GM12878 (cell line): ENCODE measurements around the gene IKBIP. TPM values are rescaled to one million over a fixed set of nuclear protein-coding genes. Genes with fewer than 3 reads are reported as not detected.
"Not testable (repeated sequence)": the region's sequence is repeated elsewhere in the genome, so short reads cannot be mapped to it uniquely, and the experiment has no call there.

Source experiments
- ATAC-seq: fragments of 200-7000 bp; cut with Tn5 transposase; 3 replicates; pipeline ENCODE4 v1.9.1; 2020; ENCODE audit warnings: mild to moderate bottlenecking, moderate library complexity
- BruUV-seq: library from RNA; stranded (reverse); fragments of 400-500 nt; replicated peaks from 2 replicates; lab custom pipeline; 2021; lab: Mats Ljungman, UMichigan
- CTCF ChIA-PET: fragments of 300-600 bp; sonication (Branson Sonifier 250); formaldehyde crosslinking; extraction: SDS; loops from one replicate; lab custom pipeline; 2021; ENCODE audit warnings: inconsistent platforms; lab: Yijun Ruan, JAX
- POLR2A ChIA-PET: fragments of 350-600 bp; formaldehyde crosslinking; extraction: SDS; loops from one replicate; lab custom pipeline; 2021; ENCODE audit warnings: inconsistent platforms; lab: Charles Lee
- RAD21 ChIA-PET: fragments of 300-600 bp; sonication (Branson Sonifier 250); formaldehyde crosslinking; loops from one replicate; lab custom pipeline; 2023; ENCODE audit warnings: antibody characterized with exemption; ENCODE audit not compliant: unreplicated experiment; lab: Charles Lee
- SMC1A ChIA-PET: fragments of 300-600 bp; sonication (Branson Sonifier 250); formaldehyde crosslinking; loops from one replicate; lab custom pipeline; 2023; ENCODE audit not compliant: unreplicated experiment, uncharacterized antibody; lab: Charles Lee
- DNase-seq: peaks from one replicate; pipeline ENCODE4 v3.0.0-alpha.2; 2011; ENCODE audit warnings: low read depth, low spot score
- FAIRE-seq: peaks from 3 replicates; lab custom pipeline; 2011; peaks lifted over from hg19 to GRCh38; lab: Jason Lieb, UNC
- H2AFZ ChIP-seq: 2 replicates; pipeline ENCODE4 v1.6.0; 2011; ENCODE audit warnings: low read depth, low read length, control low read depth; ENCODE audit not compliant: control insufficient read depth
- H3K27ac ChIP-seq: 2 replicates; pipeline ENCODE4 v1.5.1; 2011; ENCODE audit warnings: control low read depth; ENCODE audit not compliant: control insufficient read depth, insufficient read depth
- H3K27me3 ChIP-seq, 2 experiments: replicated peaks in 1 of 2; 2 replicates each; pipeline versions ENCODE4 v1.6.0 to v1.6.1; 2011; ENCODE audit warnings: low read length in 1 of 2; ENCODE audit not compliant: control insufficient read depth in 2 of 2, insufficient read depth in 2 of 2
- H3K36me3 ChIP-seq, 2 experiments: 2 replicates each; pipeline ENCODE4 v1.5.1; 2011; ENCODE audit warnings: low read length in 1 of 2; ENCODE audit not compliant: control insufficient read depth in 2 of 2, insufficient read depth in 2 of 2
- H3K4me1 ChIP-seq: 2 replicates; pipeline ENCODE4 v1.6.1; 2011; ENCODE audit warnings: mild to moderate bottlenecking, low read length, moderate library complexity, mixed read lengths; ENCODE audit not compliant: control insufficient read depth, insufficient read depth
- H3K4me2 ChIP-seq: 2 replicates; pipeline ENCODE4 v1.6.0; 2011; ENCODE audit warnings: control low read depth; ENCODE audit not compliant: control insufficient read depth, insufficient read depth
- H3K4me3 ChIP-seq: fragments of 200-600 bp; sonication (generic); 2 replicates; pipeline ENCODE4 v1.5.1; 2016
- H3K79me2 ChIP-seq: 2 replicates; pipeline ENCODE4 v1.6.0; 2011; ENCODE audit warnings: low read length; ENCODE audit not compliant: control insufficient read depth, insufficient read depth
- H3K9ac ChIP-seq: 2 replicates; pipeline ENCODE4 v1.8.0; 2011; ENCODE audit warnings: low read length, control low read depth, mixed read lengths; ENCODE audit not compliant: control insufficient read depth, insufficient read depth
- H3K9me3 ChIP-seq: replicated peaks from 3 replicates; pipeline ENCODE4 v1.5.1; 2011; ENCODE audit warnings: mild to moderate bottlenecking, low read length; ENCODE audit not compliant: control insufficient read depth, insufficient read depth
- H4K20me1 ChIP-seq: 2 replicates; pipeline ENCODE4 v1.6.0; 2011; ENCODE audit not compliant: control insufficient read depth, insufficient read depth
- BHLHE40 ChIP-seq, 2 experiments: fragments of 450-650 bp in 1 of 2; IDR thresholded peaks; 2 replicates each; pipeline ENCODE4 v1.6.1; 2011 to 2017; ENCODE audit warnings: low read depth in 2 of 2, borderline replicate concordance in 1 of 2, improper control_type of control experiment in 1 of 2, low read length in 1 of 2, mild to moderate bottlenecking in 1 of 2
- CBFB ChIP-seq: IDR thresholded peaks from 2 replicates; pipeline ENCODE4 v1.6.1; 2016; ENCODE audit warnings: antibody characterized with exemption, low read depth
- CBX5 ChIP-seq: sonication (generic); IDR thresholded peaks from 2 replicates; pipeline ENCODE4 v1.6.1; 2016; ENCODE audit warnings: low read depth, moderate library complexity, mild to moderate bottlenecking, inconsistent platforms
- CHD1 ChIP-seq: IDR thresholded peaks from 2 replicates; pipeline ENCODE4 v1.6.1; 2012; ENCODE audit warnings: low read depth, low read length, improper control_type of control experiment
- SMARCA5 ChIP-seq: fragments of 450-650 bp; IDR thresholded peaks from 2 replicates; pipeline ENCODE4 v1.6.1; 2017; ENCODE audit warnings: mild to moderate bottlenecking
- WGBS: methylation state at CpG from one replicate; pipeline ENCODE4 v1.1.6; 2016; ENCODE audit warnings: low lambda C conversion rate; ENCODE audit not compliant: insufficient replicate concordance, insufficient coverage; ENCODE audit errors: missing lambda C conversion rate; 5-methylcytosine and 5-hydroxymethylcytosine counted together
- in situ Hi-C: fragments of 300-500 bp; cut with MboI; formaldehyde crosslinking; loops from 9 replicates; pipeline ENCODE4 v1.14.3; 2018; ENCODE audit warnings: mixed read lengths
- intact Hi-C: fragments of 100-400 bp; cut with micrococcal nuclease; formaldehyde crosslinking; loops from one replicate; pipeline ENCODE4 v1.14.2; 2022; ENCODE audit not compliant: unreplicated experiment
- polyA plus RNA-seq, 11 experiments: library from polyadenylated mRNA; depleted of rRNA in 4 of 11; unstranded in 6 of 11; stranded (reverse) in 5 of 11; fragments of >200 nt; fragmentation: Nextera tagmentation in 4 of 11; fragmentation: Illumina TruSeq in 1 of 11; extraction: Ambion mirVana in 4 of 11; extraction: Trizol in 1 of 11; gene quantifications; 1 replicate in 1 of 11; 2 replicates in 10 of 11; pipeline versions ENCODE4 v1.2.1 to v1.2.3, GENCODE V29; 2011 to 2016; ENCODE audit warnings: inconsistent platforms in 2 of 11, missing spikeins in 2 of 11, low read depth in 1 of 11
- total RNA-seq, 4 experiments: library from RNA; depleted of rRNA in 3 of 4; stranded (reverse); fragments of >200 nt in 3 of 4; fragmentation: Illumina TruSeq in 1 of 4; extraction: Trizol in 1 of 4; gene quantifications; 2 replicates each; pipeline versions ENCODE4 v1.2.1 to v1.2.3, GENCODE V29; 2013 to 2021
- TF ChIP-seq, protein P1 (sequence below), 3 experiments: IDR thresholded peaks in 2 of 3; conservative IDR thresholded peaks in 1 of 3; 2 replicates each; pipeline ENCODE4 v1.5.1; 2011; ENCODE audit warnings: low read depth in 3 of 3, low read length in 3 of 3, mild to moderate bottlenecking in 3 of 3, control low read depth in 2 of 3, moderate library complexity in 2 of 3, inconsistent platforms in 1 of 3, mixed read lengths in 1 of 3; ENCODE audit not compliant: control insufficient read depth in 2 of 3, insufficient read depth in 1 of 3; ENCODE audit errors: extremely low read depth in 1 of 3
- TF ChIP-seq, protein P2 (sequence below): fragments of 450-650 bp; IDR thresholded peaks from 2 replicates; pipeline ENCODE4 v1.6.1; 2017; ENCODE audit warnings: antibody characterized with exemption, mild to moderate bottlenecking, moderate library complexity

Gene IKBIP
- total and polyA plus RNA-seq, 10 of the 15 experiments (the other 5 are each of a cell fraction or from before 2014, with no cell fraction given): 5.4 to 34.5 (median 18.4) TPM

DNA sequence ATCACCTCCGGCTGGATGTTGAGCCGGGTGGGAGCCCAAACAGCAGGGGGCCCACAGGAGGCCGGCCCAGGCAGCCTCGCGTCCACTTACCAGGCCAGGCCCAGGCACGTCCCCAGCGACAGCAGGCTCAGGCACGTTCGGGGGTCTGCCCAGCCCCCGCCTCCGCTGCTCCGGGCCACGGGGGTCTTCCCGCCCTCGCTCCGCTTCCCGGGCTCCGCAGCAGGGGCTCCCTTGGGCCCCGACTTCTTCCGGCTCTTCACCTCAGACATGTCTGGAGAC is 216 bp downstream of the IKBIP start:
- intact Hi-C loops: loop anchor here (1.0 kb wide), 1 partner anchor 51 kb away; the partner anchor contains the start of gene SLC25A3
- ChIA-PET RAD21 (interaction anchor here (1.2 to 2.2 kb wide), 6 partner anchors 8 to 354 kb away, joined by 3 to 17 read pairs (median 5); partner anchors contain the start of gene SLC25A3), POLR2A (interaction anchor here (0.6 to 2.2 kb wide), 11 partner anchors 9 to 153 kb away, joined by 3 to 18 read pairs (median 4); partner anchors contain the start of genes SLC25A3 and TMPO)
- H3K9me3 ChIP-seq: no peaks in the 10 kb centered on the region
- no TSS peak for BruUV-seq
- H3K27me3 ChIP-seq: no peaks in the 10 kb centered on the region
- DNase-seq (no peak), ATAC-seq (peak; percentile 49)
- peaks cover 74% of the 10 kb centered on the region for H3K79me2 ChIP-seq
- H3K36me3 ChIP-seq: 0 out of 4 replicates have a peak, but pooled peaks cover 0 to 3% of the 10 kb centered on the region in 2 experiments
- H3K4me1 ChIP-seq: no peaks in the 10 kb centered on the region
- no peaks in the 10 kb centered on the region for H4K20me1 ChIP-seq
- peak overlapping the region; percentile 77; the same call in 1 of the 2 replicates for H3K4me2 ChIP-seq
- H2AFZ ChIP-seq: peak overlapping the region; percentile 92
- peak overlapping the region; percentile 94 for H3K27ac ChIP-seq
- TF ChIP-seq CHD1 (0 out of 2 replicates have a peak, but pooled peaks have one; percentile 10), SMARCA5 (peak; percentile 33; the same call in 1 of the 2 replicates), BHLHE40 (IDR thresholded peaks at IDR 0.05; ENCODE audit: borderline replicate concordance in 1 of 2, low read depth in 2 of 2, low read length in 1 of 2) (peak in 1 of 2 experiments; percentile 74; a peak in 2 of 4 replicates), CBFB (no peak), CBX5 (0 out of 2 replicates have a peak, but pooled peaks have one; percentile 23)
- TF ChIP-seq, protein P1, sequence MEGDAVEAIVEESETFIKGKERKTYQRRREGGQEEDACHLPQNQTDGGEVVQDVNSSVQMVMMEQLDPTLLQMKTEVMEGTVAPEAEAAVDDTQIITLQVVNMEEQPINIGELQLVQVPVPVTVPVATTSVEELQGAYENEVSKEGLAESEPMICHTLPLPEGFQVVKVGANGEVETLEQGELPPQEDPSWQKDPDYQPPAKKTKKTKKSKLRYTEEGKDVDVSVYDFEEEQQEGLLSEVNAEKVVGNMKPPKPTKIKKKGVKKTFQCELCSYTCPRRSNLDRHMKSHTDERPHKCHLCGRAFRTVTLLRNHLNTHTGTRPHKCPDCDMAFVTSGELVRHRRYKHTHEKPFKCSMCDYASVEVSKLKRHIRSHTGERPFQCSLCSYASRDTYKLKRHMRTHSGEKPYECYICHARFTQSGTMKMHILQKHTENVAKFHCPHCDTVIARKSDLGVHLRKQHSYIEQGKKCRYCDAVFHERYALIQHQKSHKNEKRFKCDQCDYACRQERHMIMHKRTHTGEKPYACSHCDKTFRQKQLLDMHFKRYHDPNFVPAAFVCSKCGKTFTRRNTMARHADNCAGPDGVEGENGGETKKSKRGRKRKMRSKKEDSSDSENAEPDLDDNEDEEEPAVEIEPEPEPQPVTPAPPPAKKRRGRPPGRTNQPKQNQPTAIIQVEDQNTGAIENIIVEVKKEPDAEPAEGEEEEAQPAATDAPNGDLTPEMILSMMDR (IDR thresholded peaks at IDR 0.05 in 2 of 3, conservative IDR thresholded peaks at IDR 0.05 in 1 of 3; ENCODE audit: control insufficient read depth in 2 of 3, extremely low read depth in 1 of 3, insufficient read depth in 1 of 3, low read depth in 3 of 3, low read length in 3 of 3): peak in 1 of 3 experiments; percentile 19; a peak in 1 of 6 replicates
- TF ChIP-seq, protein P2, sequence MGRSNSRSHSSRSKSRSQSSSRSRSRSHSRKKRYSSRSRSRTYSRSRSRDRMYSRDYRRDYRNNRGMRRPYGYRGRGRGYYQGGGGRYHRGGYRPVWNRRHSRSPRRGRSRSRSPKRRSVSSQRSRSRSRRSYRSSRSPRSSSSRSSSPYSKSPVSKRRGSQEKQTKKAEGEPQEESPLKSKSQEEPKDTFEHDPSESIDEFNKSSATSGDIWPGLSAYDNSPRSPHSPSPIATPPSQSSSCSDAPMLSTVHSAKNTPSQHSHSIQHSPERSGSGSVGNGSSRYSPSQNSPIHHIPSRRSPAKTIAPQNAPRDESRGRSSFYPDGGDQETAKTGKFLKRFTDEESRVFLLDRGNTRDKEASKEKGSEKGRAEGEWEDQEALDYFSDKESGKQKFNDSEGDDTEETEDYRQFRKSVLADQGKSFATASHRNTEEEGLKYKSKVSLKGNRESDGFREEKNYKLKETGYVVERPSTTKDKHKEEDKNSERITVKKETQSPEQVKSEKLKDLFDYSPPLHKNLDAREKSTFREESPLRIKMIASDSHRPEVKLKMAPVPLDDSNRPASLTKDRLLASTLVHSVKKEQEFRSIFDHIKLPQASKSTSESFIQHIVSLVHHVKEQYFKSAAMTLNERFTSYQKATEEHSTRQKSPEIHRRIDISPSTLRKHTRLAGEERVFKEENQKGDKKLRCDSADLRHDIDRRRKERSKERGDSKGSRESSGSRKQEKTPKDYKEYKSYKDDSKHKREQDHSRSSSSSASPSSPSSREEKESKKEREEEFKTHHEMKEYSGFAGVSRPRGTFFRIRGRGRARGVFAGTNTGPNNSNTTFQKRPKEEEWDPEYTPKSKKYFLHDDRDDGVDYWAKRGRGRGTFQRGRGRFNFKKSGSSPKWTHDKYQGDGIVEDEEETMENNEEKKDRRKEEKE: no peak
- TF ChIP-seq, all 136 proteins: peak for 5
- Histone ChIP-seq H3K4me3 (peak overlapping the region; percentile 98), H3K9ac (peak overlapping the region; percentile 93)
- CTCF ChIA-PET: interaction anchor here (0.7 to 1.9 kb wide), 3 partner anchors 37 to 355 kb away, joined by 3 to 6 read pairs (median 3); no protein-coding TSS in a partner anchor
- SMC1A ChIA-PET: interaction anchor here (0.9 to 2.1 kb wide), 9 partner anchors 19 to 130 kb away, joined by 3 to 11 read pairs (median 4); partner anchors contain the start of gene SLC25A3
- no peak for FAIRE-seq
- 2% methylated on average over 7 of the region's 20 CpGs for WGBS
- in situ Hi-C loops: no loop called here

GRCh38 chr12:98642801-98643200 is 1.8 kb downstream of the IKBIP start:
- H3K4me2 ChIP-seq: peak overlapping the region; percentile 72; the same call in 1 of the 2 replicates
- not testable (repeated sequence) for ATAC-seq

More at GRCh38 chr12:98642801-98643200, 1.8 kb downstream of the IKBIP start:
- FAIRE-seq, H3K27ac ChIP-seq, H3K4me1 ChIP-seq, H3K27me3 ChIP-seq, DNase-seq, H3K9me3 ChIP-seq, in situ Hi-C loops, BruUV-seq, H4K20me1 ChIP-seq, H3K36me3 ChIP-seq, H2AFZ ChIP-seq: not testable (repeated sequence)
- Histone ChIP-seq H3K4me3 (peak overlapping the region; percentile 98), H3K9ac (peak overlapping the region; percentile 93), H3K79me2 (peaks cover 86% of the 10 kb centered on the region)
- SMC1A ChIA-PET: interaction anchor here (0.6 to 1.7 kb wide), 4 partner anchors 13 to 48 kb away, joined by 3 to 10 read pairs (median 4); partner anchors contain the start of gene SLC25A3
- CTCF ChIA-PET: interaction anchor here (1.4 to 1.7 kb wide), 2 partner anchors 26 to 30 kb away, joined by 3 to 4 read pairs; no protein-coding TSS in a partner anchor
- intact Hi-C loops: loop anchor here (2.0 kb wide), 1 partner anchor 30 kb away; no protein-coding TSS in a partner anchor
- RAD21 ChIA-PET: interaction anchor here (1.6 to 2.2 kb wide), 2 partner anchors 30 to 49 kb away, joined by 6 to 17 read pairs; partner anchors contain the start of gene SLC25A3
- POLR2A ChIA-PET: interaction anchor here (0.7 to 2.2 kb wide), 5 partner anchors 21 to 799 kb away, joined by 3 to 15 read pairs (median 5); no protein-coding TSS in a partner anchor
- 100% methylated on average over 5 of the region's 5 CpGs for WGBS
